ENCODE data around the gene MET. TPM values are rescaled to one million over a fixed set of nuclear protein-coding genes. Genes with fewer than 3 reads are reported as not detected.

MET gene
- total and polyA plus RNA-seq, 2 of the 8 experiments (the other 6 are each of a cell fraction or from before 2014, with no cell fraction given), result 3.5 to 12.9 TPM

DNA sequence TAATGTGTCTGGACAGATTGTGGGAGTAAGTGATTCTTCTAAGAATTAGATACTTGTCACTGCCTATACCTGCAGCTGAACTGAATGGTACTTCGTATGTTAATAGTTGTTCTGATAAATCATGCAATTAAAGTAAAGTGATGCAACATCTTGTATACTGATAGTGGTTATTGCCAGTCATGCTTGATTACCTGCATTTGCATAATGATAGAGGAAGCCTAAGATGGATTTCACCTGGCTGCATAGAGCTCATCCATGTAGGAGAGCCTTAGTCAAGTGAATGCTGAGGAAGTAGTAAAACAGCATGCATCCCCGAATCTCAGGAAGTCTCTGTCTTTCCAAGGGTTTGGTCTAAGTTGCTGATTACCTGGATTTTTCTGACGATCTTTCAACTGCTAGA, 126.2 kb downstream of the MET start:
- FAIRE-seq, result no peak
- Histone ChIP-seq H3K9ac (replicated peaks in 1 of 4; ENCODE audit: extremely low read depth in 1 of 4, low read depth in 3 of 4, low read length in 3 of 4) (no peak overlapping the region), H3K4me3 (ENCODE audit: extremely low read depth in 1 of 4, insufficient read depth in 2 of 4, low read depth in 3 of 4, low read length in 4 of 4) (no peak overlapping the region), H2BK15ac (ENCODE audit: low read length) (no peak overlapping the region), H3K23me2 (ENCODE audit: low read depth, low read length) (no peaks in the 10 kb centered on the region), H2AK5ac (ENCODE audit: low read depth, low read length) (no peak overlapping the region), H3K36me3 (ENCODE audit: control insufficient read depth in 2 of 4, insufficient read depth in 4 of 4, low read length in 3 of 4) (no peaks in the 10 kb centered on the region), H2BK20ac (ENCODE audit: low read length) (no peak overlapping the region), H3K27ac (ENCODE audit: low read depth, low read length) (no peak overlapping the region), H3K4ac (replicated peaks; ENCODE audit: insufficient read length, low read depth, low read length) (no peak overlapping the region), H3K9me3 (ENCODE audit: insufficient read depth in 2 of 2, low read depth in 1 of 2, low read length in 1 of 2) (no peaks in the 10 kb centered on the region), H3K27me3 (replicated peaks in 1 of 4; ENCODE audit: control insufficient read depth in 3 of 4, extremely low read depth in 1 of 4, insufficient read depth in 3 of 4, low read length in 3 of 4) (no peaks in the 10 kb centered on the region), H3K4me2 (ENCODE audit: insufficient read depth in 1 of 2, low read depth in 2 of 2, low read length in 2 of 2) (no peak overlapping the region), H3K56ac (replicated peaks; ENCODE audit: insufficient read length, low read depth, low read length) (no peak overlapping the region), H3K14ac (ENCODE audit: insufficient read length) (no peak overlapping the region), H2BK5ac (ENCODE audit: low read depth, low read length) (no peak overlapping the region), H3K79me2 (ENCODE audit: control insufficient read depth in 1 of 2, insufficient read depth in 2 of 2, low read length in 2 of 2) (no peaks in the 10 kb centered on the region), H3K4me1 (replicated peaks in 1 of 4; ENCODE audit: control insufficient read depth in 3 of 4, insufficient read depth in 4 of 4, low read length in 3 of 4) (peaks cover 0 to 2% (median 0%) of the 10 kb centered on the region in 4 experiments; a peak in 1 of 7 replicates), H3K18ac (ENCODE audit: extremely low read depth, low read length) (no peak overlapping the region), H4K20me1 (replicated peaks in 1 of 2; ENCODE audit: control insufficient read depth in 1 of 2, insufficient read depth in 2 of 2, low read length in 2 of 2) (no peaks in the 10 kb centered on the region), H3K23ac (ENCODE audit: insufficient read length) (no peak overlapping the region), H2AFZ (ENCODE audit: low read length) (no peak overlapping the region), H4K5ac (ENCODE audit: insufficient read length, low read depth, low read length) (no peak overlapping the region), H3K79me1 (ENCODE audit: low read depth, low read length) (no peaks in the 10 kb centered on the region), H4K8ac (ENCODE audit: extremely low read depth, insufficient read depth, low read length) (no peak overlapping the region), H2BK12ac (ENCODE audit: low read depth, low read length) (no peak overlapping the region), H4K91ac (replicated peaks; ENCODE audit: insufficient read length, low read length) (no peak overlapping the region), H2BK120ac (replicated peaks; ENCODE audit: low read depth, low read length) (no peak overlapping the region)
- no peak for DNase-seq (ENCODE audit: low read depth in 1 of 2, low spot score in 2 of 2)
- TF ChIP-seq CREB1 (IDR thresholded peaks at IDR 0.05) (no peak), TCF12 (IDR thresholded peaks at IDR 0.05; ENCODE audit: low read depth, low read length) (no peak), ASH2L (IDR thresholded peaks at IDR 0.05; ENCODE audit: low read length) (no peak), SIRT6 (IDR thresholded peaks at IDR 0.05; ENCODE audit: low read length) (no peak)
- TF ChIP-seq, protein P1, sequence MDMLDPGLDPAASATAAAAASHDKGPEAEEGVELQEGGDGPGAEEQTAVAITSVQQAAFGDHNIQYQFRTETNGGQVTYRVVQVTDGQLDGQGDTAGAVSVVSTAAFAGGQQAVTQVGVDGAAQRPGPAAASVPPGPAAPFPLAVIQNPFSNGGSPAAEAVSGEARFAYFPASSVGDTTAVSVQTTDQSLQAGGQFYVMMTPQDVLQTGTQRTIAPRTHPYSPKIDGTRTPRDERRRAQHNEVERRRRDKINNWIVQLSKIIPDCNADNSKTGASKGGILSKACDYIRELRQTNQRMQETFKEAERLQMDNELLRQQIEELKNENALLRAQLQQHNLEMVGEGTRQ (IDR thresholded peaks at IDR 0.05; ENCODE audit: low read length), result no peak
- ChIA-PET POLR2A (ENCODE audit: partially characterized antibody) (no interaction called here), CTCF (ENCODE audit: partially characterized antibody) (interaction anchor here (0.6 to 2.2 kb wide), 3 partner anchors 10 to 132 kb away, joined by 3 to 9 read pairs (median 3); no protein-coding TSS in a partner anchor)
- WGBS, 2 experiments (ENCODE audit: extremely low coverage in 1 of 2, insufficient coverage in 1 of 2, insufficient read length in 1 of 2, insufficient replicate concordance in 2 of 2, low coverage in 1 of 2, low lambda C conversion rate in 2 of 2, missing lambda C conversion rate in 1 of 2), result 87% methylated on average over 3 of the region's 3 CpGs; no CpG with 5 or more reads in 1 of the 2 experiments
